Neural crest cell (in vitro differentiated cells): Measurements from ENCODE around the gene CACNA1A. TPM values are rescaled to one million over a fixed set of nuclear protein-coding genes. Genes with fewer than 3 reads are reported as not detected.

Source experiments
- DNase-seq: peaks from one replicate; pipeline ENCODE4 v3.0.0; 2021; ENCODE audit warnings: low read depth, mixed read lengths, low spot score
- H3K27ac Mint-ChIP-seq: one replicate; pipeline ENCODE4 v1.8.0; 2021; ENCODE audit warnings: mild to moderate bottlenecking, mixed read lengths; ENCODE audit not compliant: unreplicated experiment
- H3K27me3 Mint-ChIP-seq: 2 replicates; pipeline ENCODE4 v1.8.0; 2021; ENCODE audit warnings: low read depth, mild to moderate bottlenecking, mixed read lengths
- H3K36me3 Mint-ChIP-seq: 2 replicates; pipeline ENCODE4 v1.8.0; 2021; ENCODE audit warnings: low read depth, mild to moderate bottlenecking, mixed read lengths
- H3K4me1 Mint-ChIP-seq: 2 replicates; pipeline ENCODE4 v1.8.0; 2021; ENCODE audit warnings: mixed read lengths
- H3K4me3 Mint-ChIP-seq: one replicate; pipeline ENCODE4 v1.8.0; 2021; ENCODE audit warnings: mild to moderate bottlenecking, mixed read lengths
- H3K9me3 Mint-ChIP-seq: 2 replicates; pipeline ENCODE4 v1.8.0; 2021; ENCODE audit warnings: mixed read lengths
- CTCF ChIP-seq: fragments of 200-600 bp; sonication (generic); conservative IDR thresholded peaks from 2 replicates; pipeline ENCODE4 v1.5.0; 2021; ENCODE audit warnings: antibody characterized with exemption, mild to moderate bottlenecking
- total RNA-seq: library from RNA; stranded (reverse); gene quantifications from 2 replicates; pipeline ENCODE4 v1.2.1, GENCODE V29; 2021

The CACNA1A gene
- total RNA-seq, 1 donor from 2014 or later = 2.8 TPM

GRCh38 chr19:13478576-13478975 is 27.7 kb downstream of the CACNA1A start:
- no peak for TF ChIP-seq CTCF
- peaks cover 16% of the 10 kb centered on the region for H3K9me3 Mint-ChIP-seq
- no peak overlapping the region for H3K27ac Mint-ChIP-seq
- DNase-seq = no peak
- peaks cover 56% of the 10 kb centered on the region for H3K27me3 Mint-ChIP-seq
- H3K36me3 Mint-ChIP-seq = peaks cover 2% of the 10 kb centered on the region
- H3K4me1 Mint-ChIP-seq = no peaks in the 10 kb centered on the region
- no peak overlapping the region for H3K4me3 Mint-ChIP-seq

- no peak for TF ChIP-seq CTCF
- H3K4me3 Mint-ChIP-seq = no peak overlapping the region
- H3K4me1 Mint-ChIP-seq = no peaks in the 10 kb centered on the region
- no peak for DNase-seq
- peaks cover 12% of the 10 kb centered on the region for H3K9me3 Mint-ChIP-seq
- H3K27ac Mint-ChIP-seq = no peak overlapping the region
- H3K36me3 Mint-ChIP-seq = peaks cover 2% of the 10 kb centered on the region
- peaks cover 56% of the 10 kb centered on the region for H3K27me3 Mint-ChIP-seq
Measured at GRCh38 chr19:13476071-13476470, 30.2 kb downstream of the CACNA1A start.

GRCh38 chr19:13475044-13475443 is 31.2 kb downstream of the CACNA1A start:
- no peak for TF ChIP-seq CTCF
- H3K4me1 Mint-ChIP-seq = no peaks in the 10 kb centered on the region
- H3K27me3 Mint-ChIP-seq = peaks cover 60% of the 10 kb centered on the region
- H3K27ac Mint-ChIP-seq = no peak overlapping the region
- no peak for DNase-seq
- H3K36me3 Mint-ChIP-seq = peaks cover 2% of the 10 kb centered on the region
- H3K4me3 Mint-ChIP-seq = no peak overlapping the region
- H3K9me3 Mint-ChIP-seq = peaks cover 12% of the 10 kb centered on the region

GRCh38 chr19:13466697-13467096 is 39.6 kb downstream of the CACNA1A start:
- H3K9me3 Mint-ChIP-seq = no peaks in the 10 kb centered on the region
- no peaks in the 10 kb centered on the region for H3K4me1 Mint-ChIP-seq
- no peak for DNase-seq
- no peak overlapping the region for H3K27ac Mint-ChIP-seq
- no peak for TF ChIP-seq CTCF
- peaks cover 56% of the 10 kb centered on the region for H3K27me3 Mint-ChIP-seq
- no peak overlapping the region for H3K4me3 Mint-ChIP-seq
- H3K36me3 Mint-ChIP-seq = no peaks in the 10 kb centered on the region

- H3K4me1 Mint-ChIP-seq = peaks cover 19% of the 10 kb centered on the region
- H3K9me3 Mint-ChIP-seq = no peaks in the 10 kb centered on the region
- H3K27me3 Mint-ChIP-seq = peaks cover 66% of the 10 kb centered on the region
- no peaks in the 10 kb centered on the region for H3K36me3 Mint-ChIP-seq
- DNase-seq = peak; percentile 61
- no peak overlapping the region for H3K27ac Mint-ChIP-seq
- no peak for TF ChIP-seq CTCF
- no peak overlapping the region for H3K4me3 Mint-ChIP-seq
Measured at GRCh38 chr19:13463296-13463695, 43.0 kb downstream of the CACNA1A start.

GRCh38 chr19:13461536-13461935 is 44.7 kb downstream of the CACNA1A start:
- DNase-seq = no peak
- no peak for TF ChIP-seq CTCF
- no peak overlapping the region for H3K4me3 Mint-ChIP-seq
- H3K27me3 Mint-ChIP-seq = peaks cover 62% of the 10 kb centered on the region
- H3K4me1 Mint-ChIP-seq = peaks cover 19% of the 10 kb centered on the region
- no peak overlapping the region for H3K27ac Mint-ChIP-seq
- no peaks in the 10 kb centered on the region for H3K36me3 Mint-ChIP-seq
- H3K9me3 Mint-ChIP-seq = no peaks in the 10 kb centered on the region
